NCI-H510A treated with DMSO at 0.1 percent for 48 hours (cell line): ENCODE results near the gene EXOC6.
A peak's percentile ranks its signal among the peaks of the same experiment; 100 is the strongest.

Experiments used
- DNase-seq: peaks from one replicate; lab custom pipeline; 2025; lab: John Stamatoyannopoulos, UW

The EXOC6 gene

DNA sequence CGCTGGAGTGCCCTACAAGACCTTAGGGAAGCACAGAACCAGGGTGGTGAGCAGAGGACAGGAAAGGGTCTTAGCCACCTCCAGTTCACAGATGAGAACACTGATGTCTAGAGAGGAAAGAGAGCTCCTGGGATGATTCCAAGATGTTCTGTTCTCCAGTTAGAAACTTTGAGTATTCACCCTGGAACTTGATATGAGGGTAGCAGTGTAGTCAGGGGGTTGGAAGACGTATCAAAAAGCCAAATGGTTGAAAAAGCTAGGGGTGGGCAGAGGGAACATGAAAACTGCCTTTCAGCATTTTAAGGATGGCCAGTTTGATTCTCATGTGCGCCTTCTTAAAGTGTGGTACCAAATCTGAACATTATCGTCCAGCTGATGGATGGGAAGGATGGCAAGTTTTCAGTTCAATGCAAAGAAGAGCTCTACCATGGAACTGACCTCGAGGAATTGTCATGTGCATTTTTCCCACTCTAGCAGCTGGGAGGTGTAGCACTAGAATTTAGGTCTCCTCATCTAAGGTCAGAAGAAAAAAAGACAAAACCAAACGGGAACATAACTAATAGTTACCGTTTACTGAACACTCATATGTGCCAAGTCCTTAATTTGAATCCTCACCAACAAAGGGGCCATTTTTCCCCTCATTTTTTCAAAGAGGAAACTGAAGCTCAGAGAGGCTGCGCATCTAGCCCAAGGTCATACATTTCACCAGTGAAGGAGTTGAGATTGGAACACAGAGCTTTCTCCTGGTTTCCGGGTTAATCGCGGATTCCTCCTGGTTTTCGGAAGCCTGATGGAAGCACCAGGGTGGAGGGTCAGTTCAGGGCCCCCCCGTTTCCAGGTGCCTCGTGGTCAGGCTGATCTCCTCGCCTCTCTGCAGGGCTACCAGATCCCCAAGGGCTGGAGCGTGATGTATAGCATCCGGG lies 219.4 kb downstream of the EXOC6 start:
- DNase-seq, result no peak

DNA sequence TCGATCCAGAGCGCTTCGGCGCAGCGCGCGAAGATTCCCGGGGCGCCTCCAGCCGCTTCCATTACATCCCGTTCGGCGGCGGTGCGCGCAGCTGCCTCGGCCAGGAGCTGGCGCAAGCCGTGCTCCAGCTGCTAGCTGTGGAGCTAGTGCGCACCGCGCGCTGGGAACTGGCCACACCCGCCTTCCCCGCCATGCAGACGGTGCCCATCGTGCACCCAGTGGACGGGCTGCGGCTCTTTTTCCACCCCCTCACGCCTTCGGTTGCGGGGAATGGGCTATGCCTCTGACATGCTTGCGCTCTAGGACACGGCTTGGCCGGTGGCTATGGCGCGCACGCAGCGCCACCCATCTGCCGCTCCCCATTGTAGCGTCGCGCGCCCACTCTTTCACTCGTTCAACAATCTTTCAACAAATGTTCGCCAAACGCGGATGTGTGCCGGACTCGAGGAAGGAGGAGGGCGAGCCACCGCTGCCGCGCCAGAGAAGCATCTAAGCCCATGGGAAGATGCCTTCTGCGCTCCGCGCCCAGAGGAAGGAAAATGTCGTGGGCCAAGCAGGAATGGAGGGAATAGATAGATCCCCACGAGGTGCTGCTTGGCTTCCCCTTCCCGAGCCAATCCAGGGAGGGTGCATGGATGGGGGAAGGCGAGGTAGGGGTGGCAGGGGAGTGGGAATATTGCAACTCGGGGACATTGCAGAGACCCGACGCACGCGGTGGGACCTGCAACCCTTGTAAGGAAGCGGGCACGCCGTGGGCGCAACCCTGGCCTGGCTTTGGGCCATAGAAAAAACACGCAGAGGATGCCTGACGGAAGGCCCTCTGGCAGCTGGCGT lies 220.3 kb downstream of the EXOC6 start:
- DNase-seq, result peak; percentile 5

GRCh38 chr10:93069245-93069561 lies 220.9 kb downstream of the EXOC6 start:
- DNase-seq, result no peak

- no peak for DNase-seq
These were observed 222.3 kb downstream of the EXOC6 start for GRCh38 chr10:93070378-93071176.

DNA sequence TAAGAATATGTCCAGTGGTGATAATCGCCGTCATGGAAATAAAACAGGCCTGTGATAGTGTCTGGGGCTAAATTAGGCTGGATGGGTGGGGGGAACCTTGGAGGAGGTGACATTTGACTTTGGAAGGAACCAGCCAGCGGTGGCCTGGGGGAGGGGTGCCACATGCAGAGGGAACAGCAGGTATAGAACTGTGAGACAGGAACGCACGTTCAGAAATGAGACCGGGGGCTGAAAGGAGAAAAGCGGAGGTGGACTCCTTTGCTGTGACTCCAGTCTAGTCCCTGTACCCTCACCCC lies 222.8 kb downstream of the EXOC6 start:
- DNase-seq, result no peak

- peak; percentile 16 for DNase-seq
These were observed 223.4 kb downstream of the EXOC6 start for GRCh38 chr10:93071674-93072224.

GRCh38 chr10:93072225-93072712 lies 223.9 kb downstream of the EXOC6 start:
- DNase-seq, result peak; percentile 37

GRCh38 chr10:93072713-93073538 lies 224.6 kb downstream of the EXOC6 start:
- DNase-seq, result no peak

DNA sequence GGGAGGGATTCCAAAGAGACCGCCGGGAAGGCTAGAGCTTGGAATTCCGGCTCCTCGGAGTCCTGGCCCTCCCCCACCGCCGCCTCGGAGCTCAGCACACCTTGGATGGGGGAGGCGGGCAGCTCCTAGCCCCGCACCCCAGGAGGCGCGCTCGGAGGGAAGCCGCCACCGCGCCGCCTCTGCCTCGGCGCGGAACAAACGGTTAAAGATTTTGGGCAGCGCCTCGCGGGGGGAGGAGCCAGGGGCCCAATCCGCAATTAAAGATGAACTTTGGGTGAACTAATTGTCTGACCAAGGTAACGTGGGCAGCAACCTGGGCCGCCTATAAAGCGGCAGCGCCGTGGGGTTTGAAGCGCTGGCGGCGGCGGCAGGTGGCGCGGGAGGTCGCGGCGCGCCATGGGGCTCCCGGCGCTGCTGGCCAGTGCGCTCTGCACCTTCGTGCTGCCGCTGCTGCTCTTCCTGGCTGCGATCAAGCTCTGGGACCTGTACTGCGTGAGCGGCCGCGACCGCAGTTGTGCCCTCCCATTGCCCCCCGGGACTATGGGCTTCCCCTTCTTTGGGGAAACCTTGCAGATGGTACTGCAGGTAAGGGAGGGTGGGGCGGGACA lies 225.3 kb downstream of the EXOC6 start, which contains the start of gene CYP26A1:
CYP26A1 (plus strand) TSS at position 355 of the 608 bp plus-strand sequence; CDS start at position 397, 42 bp downstream.
- DNase-seq, result peak; percentile 11

GRCh38 chr10:93074147-93074596 lies 225.9 kb downstream of the EXOC6 start:
- no peak for DNase-seq

DNA sequence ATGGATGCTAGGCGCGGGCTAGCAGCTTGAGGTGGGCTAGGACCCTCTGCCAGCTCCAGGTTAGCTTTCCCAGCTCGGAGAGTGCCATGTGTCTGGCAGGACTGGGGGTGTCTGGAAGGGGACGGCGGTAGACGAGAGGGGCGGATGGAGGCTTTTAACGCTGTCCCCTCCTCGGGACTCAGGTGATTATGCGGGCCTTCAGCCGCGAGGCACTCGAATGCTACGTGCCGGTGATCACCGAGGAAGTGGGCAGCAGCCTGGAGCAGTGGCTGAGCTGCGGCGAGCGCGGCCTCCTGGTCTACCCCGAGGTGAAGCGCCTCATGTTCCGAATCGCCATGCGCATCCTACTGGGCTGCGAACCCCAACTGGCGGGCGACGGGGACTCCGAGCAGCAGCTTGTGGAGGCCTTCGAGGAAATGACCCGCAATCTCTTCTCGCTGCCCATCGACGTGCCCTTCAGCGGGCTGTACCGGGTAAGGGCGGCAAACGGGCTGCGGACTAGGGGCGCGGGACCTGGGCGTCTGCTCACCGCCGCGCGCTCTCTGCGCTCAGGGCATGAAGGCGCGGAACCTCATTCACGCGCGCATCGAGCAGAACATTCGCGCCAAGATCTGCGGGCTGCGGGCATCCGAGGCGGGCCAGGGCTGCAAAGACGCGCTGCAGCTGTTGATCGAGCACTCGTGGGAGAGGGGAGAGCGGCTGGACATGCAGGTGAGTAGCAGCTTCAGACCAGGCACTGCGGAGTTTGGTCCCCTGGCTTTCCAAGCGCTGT lies 226.5 kb downstream of the EXOC6 start:
- DNase-seq, result no peak

GRCh38 chr10:93075369-93076221 lies 227.3 kb downstream of the EXOC6 start:
- DNase-seq, result no peak

GRCh38 chr10:93076871-93077270 lies 228.6 kb downstream of the EXOC6 start:
- no peak for DNase-seq

GRCh38 chr10:93077860-93078337 lies 229.6 kb downstream of the EXOC6 start:
- no peak for DNase-seq

GRCh38 chr10:93079663-93080349 lies 231.5 kb downstream of the EXOC6 start:
- no peak for DNase-seq

GRCh38 chr10:93080350-93081046 lies 232.2 kb downstream of the EXOC6 start:
- peak; percentile 27 for DNase-seq

- DNase-seq, result no peak
These were observed 233.0 kb downstream of the EXOC6 start for GRCh38 chr10:93081318-93081717.
